Measurements from ENCODE around the gene FAM89A.

GRCh38 chr1:231039161-231040018, 664 bp downstream of the FAM89A start:
- peak; percentile 90 for TF ChIP-seq EZH2 (IDR thresholded peaks at IDR 0.05; ENCODE audit: low read depth, low read length, severe bottlenecking)
- TF ChIP-seq CTCF (IDR thresholded peaks at IDR 0.05; ENCODE audit: control extremely low read depth in 1 of 3, insufficient read depth in 1 of 3, low read depth in 1 of 3, low read length in 3 of 3) = no peak
- no peak for TF ChIP-seq JUND (IDR thresholded peaks at IDR 0.05; ENCODE audit: low read length)
- TF ChIP-seq POLR2AphosphoS5 (IDR thresholded peaks at IDR 0.05; ENCODE audit: low read depth, low read length) = no peak
- TF ChIP-seq SP4 (IDR thresholded peaks at IDR 0.05; ENCODE audit: low read length) = no peak
- TF ChIP-seq SP1 (IDR thresholded peaks at IDR 0.05; ENCODE audit: low read depth, low read length) = no peak
- no peak for TF ChIP-seq ZNF274 (IDR thresholded peaks at IDR 0.05; ENCODE audit: borderline replicate concordance, extremely low read depth, low read length)
- TF ChIP-seq HDAC6 (IDR thresholded peaks at IDR 0.05; ENCODE audit: low read depth, low read length) = no peak
- no peak; the same call in 1 of the 2 replicates for TF ChIP-seq MAX (IDR thresholded peaks at IDR 0.05)
- no peak for TF ChIP-seq TEAD4 (IDR thresholded peaks at IDR 0.05; ENCODE audit: low read depth, low read length)
- no peak for TF ChIP-seq SIX5 (IDR thresholded peaks at IDR 0.05; ENCODE audit: low read depth, low read length)
